Measurements from ENCODE around the gene ZNF14. TPM values are rescaled to one million over a fixed set of nuclear protein-coding genes. Genes with fewer than 3 reads are reported as not detected.

Gene ZNF14
- total and polyA plus RNA-seq, 3 experiments from 2014 or later, result 7.4 to 8.9 (median 7.8) TPM

Other genes starting within 250 kb of the ZNF14 start
- gene TSSK6, start 217.6 kb downstream of the ZNF14 start, total RNA-seq, result 1 to 10 TPM; 3.1 to 3.4 TPM
- 1.4 TPM for gene TSSK6, start 217.6 kb downstream of the ZNF14 start, polyA plus RNA-seq
- 100 to 1,000 TPM; 337 to 341 TPM for gene NDUFA13, start 216.9 kb downstream of the ZNF14 start, total RNA-seq
- 334 TPM for gene NDUFA13, start 216.9 kb downstream of the ZNF14 start, polyA plus RNA-seq
- gene YJEFN3, start 204.2 kb downstream of the ZNF14 start, total RNA-seq, result 1 to 10 TPM; 6.5 to 7.5 TPM
- not detected for gene YJEFN3, start 204.2 kb downstream of the ZNF14 start, polyA plus RNA-seq
- under 1 TPM; 0.07 to 0.11 TPM for gene CILP2, start 194.8 kb downstream of the ZNF14 start, total RNA-seq
- gene CILP2, start 194.8 kb downstream of the ZNF14 start, polyA plus RNA-seq, result 0.33 TPM
- gene PBX4, start 114.4 kb downstream of the ZNF14 start, total RNA-seq, result 10 to 100 TPM; 15.0 to 17.1 TPM
- gene PBX4, start 114.4 kb downstream of the ZNF14 start, polyA plus RNA-seq, result 8.3 TPM
- 10 to 100 TPM; 23.6 to 24.8 TPM for gene LPAR2, start 104.9 kb downstream of the ZNF14 start, total RNA-seq
- gene LPAR2, start 104.9 kb downstream of the ZNF14 start, polyA plus RNA-seq, result 37.8 TPM
- 10 to 100 TPM; 54.5 to 60.3 TPM for gene GMIP, start 89.5 kb downstream of the ZNF14 start, total RNA-seq
- gene GMIP, start 89.5 kb downstream of the ZNF14 start, polyA plus RNA-seq, result 71.3 TPM
- gene ATP13A1, start 69.4 kb downstream of the ZNF14 start, total RNA-seq, result 10 to 100 TPM; 92.1 to 93.6 TPM
- gene ATP13A1, start 69.4 kb downstream of the ZNF14 start, polyA plus RNA-seq, result 41.7 TPM
- 10 to 100 TPM; 73.6 to 74.0 TPM for gene ZNF101, start 64.3 kb downstream of the ZNF14 start, total RNA-seq
- 103 TPM for gene ZNF101, start 64.3 kb downstream of the ZNF14 start, polyA plus RNA-seq
- gene ZNF506, start 88.6 kb upstream of the ZNF14 start, total RNA-seq, result 10 to 100 TPM; 27.8 to 28.3 TPM
- gene ZNF506, start 88.6 kb upstream of the ZNF14 start, polyA plus RNA-seq, result 26.9 TPM
- gene ZNF253, start 132.8 kb upstream of the ZNF14 start, total RNA-seq, result 10 to 100 TPM; 14.0 to 16.1 TPM
- 6.8 TPM for gene ZNF253, start 132.8 kb upstream of the ZNF14 start, polyA plus RNA-seq
- 1 to 10 TPM; 8.6 to 9.1 TPM for gene ZNF93, start 167.8 kb upstream of the ZNF14 start, total RNA-seq
- gene ZNF93, start 167.8 kb upstream of the ZNF14 start, polyA plus RNA-seq, result 7.9 TPM